HG03097 (cell line): ENCODE data around the gene SOD1.
"Not testable (repeated sequence)": the region's sequence is repeated elsewhere in the genome, so short reads cannot be mapped to it uniquely, and the experiment has no call there.

Source experiments
- ATAC-seq: cut with Tn5 transposase; IDR thresholded peaks from one replicate; pipeline ENCODE4 v1.9.1; 2021; ENCODE audit not compliant: unreplicated experiment, low FRiP score

Gene SOD1

GRCh38 chr21:31654821-31655580 lies 4.5 kb upstream of the SOD1 start:
- not testable (repeated sequence) for ATAC-seq

GRCh38 chr21:31656199-31657095 lies 3.0 kb upstream of the SOD1 start:
- ATAC-seq, result no peak

- ATAC-seq, result no peak
Measured at GRCh38 chr21:31658053-31658452, 1.4 kb upstream of the SOD1 start.

GRCh38 chr21:31659286-31659535 lies 282 bp upstream of the SOD1 start:
- ATAC-seq, result peak; percentile 17

- peak; percentile 45 for ATAC-seq
Measured at GRCh38 chr21:31660259-31660565, 719 bp downstream of the SOD1 start.

GRCh38 chr21:31660591-31660990 lies 1.1 kb downstream of the SOD1 start:
- no peak for ATAC-seq

GRCh38 chr21:31663584-31664249 lies 4.2 kb downstream of the SOD1 start:
- ATAC-seq, result no peak

- ATAC-seq, result no peak
Measured at GRCh38 chr21:31665397-31665796, 5.9 kb downstream of the SOD1 start.

- ATAC-seq, result not testable (repeated sequence)
Measured at GRCh38 chr21:31665869-31666268, 6.4 kb downstream of the SOD1 start.

- no peak for ATAC-seq
Measured at GRCh38 chr21:31666445-31667010, 7.0 kb downstream of the SOD1 start.

GRCh38 chr21:31667132-31667531 lies 7.6 kb downstream of the SOD1 start:
- no peak for ATAC-seq

GRCh38 chr21:31667639-31668038 lies 8.1 kb downstream of the SOD1 start:
- no peak for ATAC-seq

- ATAC-seq, result no peak
Measured at GRCh38 chr21:31668651-31669491, 9.4 kb downstream of the SOD1 start.

GRCh38 chr21:31670070-31670469 lies 10.6 kb downstream of the SOD1 start:
- no peak for ATAC-seq

- no peak for ATAC-seq
Measured at GRCh38 chr21:31671146-31671716, 11.7 kb downstream of the SOD1 start.

- no peak for ATAC-seq
Measured at GRCh38 chr21:31671931-31672330, 12.4 kb downstream of the SOD1 start.

GRCh38 chr21:31673321-31673912 lies 13.9 kb downstream of the SOD1 start:
- no peak for ATAC-seq

- ATAC-seq, result no peak
Measured at GRCh38 chr21:31675318-31675717, 15.8 kb downstream of the SOD1 start.

GRCh38 chr21:31675960-31676359 lies 16.5 kb downstream of the SOD1 start:
- ATAC-seq, result no peak

- ATAC-seq, result no peak
Measured at GRCh38 chr21:31677047-31677446, 17.6 kb downstream of the SOD1 start.
